Fibroblast of mammary gland (primary cell): Measurements from ENCODE around the gene TTC39C.
"Not testable (repeated sequence)": the region's sequence is repeated elsewhere in the genome, so short reads cannot be mapped to it uniquely, and the experiment has no call there.

Experiments
- DNase-seq: peaks from one replicate; pipeline ENCODE4 v3.0.0-alpha.2; 2010; ENCODE audit warnings: low read depth
- H3K4me3 ChIP-seq: 2 replicates; pipeline ENCODE4 v1.5.1; 2011; ENCODE audit warnings: low read depth, mild to moderate bottlenecking, low read length, moderate library complexity; ENCODE audit not compliant: control insufficient read depth
- CTCF ChIP-seq: conservative IDR thresholded peaks from 2 replicates; pipeline ENCODE4 v1.5.1; 2011; ENCODE audit warnings: low read depth, low read length, inconsistent platforms; ENCODE audit not compliant: control insufficient read depth, insufficient read depth

TTC39C gene

DNA sequence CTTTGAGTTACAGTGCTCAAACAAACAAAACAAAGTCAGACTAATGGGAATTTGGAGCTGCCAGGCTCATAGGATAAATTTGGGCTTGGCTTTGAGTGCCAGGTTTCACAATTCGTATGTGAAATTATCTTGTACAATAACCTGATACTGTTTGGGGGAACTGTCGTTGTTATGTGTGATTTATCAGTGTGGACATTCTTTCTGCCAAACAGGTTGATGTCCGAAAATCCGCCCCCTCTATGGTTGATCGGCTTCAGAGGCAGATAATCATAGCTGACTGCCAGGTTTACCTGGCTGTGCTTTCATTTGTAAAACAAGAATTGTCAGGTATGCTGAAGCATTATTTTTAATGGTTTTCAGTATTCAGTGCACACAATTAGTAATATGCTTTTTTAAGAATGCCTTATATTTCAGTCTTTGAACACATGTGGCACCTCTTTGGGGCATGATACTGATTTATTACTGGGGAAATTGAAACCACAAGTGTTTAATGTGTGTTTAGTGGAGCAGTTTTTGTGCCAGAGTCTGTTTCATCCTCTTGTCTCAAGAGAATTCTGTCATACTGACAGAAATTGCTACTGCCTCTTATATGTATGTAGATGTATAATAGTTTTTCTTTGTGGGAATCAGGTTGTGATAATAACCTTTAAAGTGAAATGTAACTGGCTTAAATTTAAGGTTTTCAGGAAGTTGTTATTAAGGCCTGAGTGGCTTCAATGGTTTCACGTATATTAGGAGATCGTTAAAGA lies 54.6 kb downstream of the TTC39C start:
- peak; percentile 49 for DNase-seq
- TF ChIP-seq CTCF = no peak
- no peak overlapping the region for H3K4me3 ChIP-seq

DNA sequence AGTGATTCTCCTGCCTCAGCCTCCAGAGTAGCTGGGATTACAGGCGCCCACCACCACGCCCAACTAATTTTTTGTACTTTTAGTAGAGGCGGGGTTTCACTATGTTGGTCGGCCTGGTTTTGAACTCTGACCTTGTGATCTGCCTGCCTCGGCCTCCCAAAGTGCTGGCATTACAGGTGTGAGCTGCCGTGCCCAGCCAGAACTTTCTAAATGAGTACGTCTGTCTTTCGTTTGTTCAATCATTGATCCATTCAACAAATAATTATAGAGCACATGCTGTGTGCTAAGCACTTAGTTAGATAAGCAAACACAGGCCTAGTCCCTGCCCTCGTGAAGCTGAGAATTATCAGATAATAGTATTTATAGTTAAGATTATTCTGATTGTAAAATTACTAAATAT lies 56.5 kb downstream of the TTC39C start:
- no peak for TF ChIP-seq CTCF
- H3K4me3 ChIP-seq = no peak overlapping the region
- no peak for DNase-seq

- no peak for TF ChIP-seq CTCF
- no peak overlapping the region for H3K4me3 ChIP-seq
- no peak for DNase-seq
Measured at GRCh38 chr18:24071779-24072178, 57.2 kb downstream of the TTC39C start.

GRCh38 chr18:24072743-24073142 lies 58.2 kb downstream of the TTC39C start:
- DNase-seq = no peak
- H3K4me3 ChIP-seq = no peak overlapping the region
- TF ChIP-seq CTCF = no peak

DNA sequence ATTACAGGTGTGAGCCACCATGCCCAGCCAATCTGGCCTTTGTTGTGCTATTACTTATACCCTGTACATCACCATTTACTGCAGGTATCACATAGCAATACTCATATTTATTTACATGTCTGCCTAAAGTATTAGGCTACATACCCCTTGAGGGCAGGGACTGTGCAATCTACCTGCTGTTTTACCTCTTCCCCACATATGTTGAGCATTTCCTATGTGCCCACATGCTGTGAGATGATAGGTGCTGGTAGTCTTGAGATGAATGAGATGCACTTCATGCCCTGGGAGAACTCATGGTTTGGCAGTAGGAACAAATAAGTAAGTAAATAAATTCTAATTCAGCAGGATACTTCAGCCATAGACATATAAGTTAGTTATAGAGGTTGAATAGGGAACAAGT lies 59.2 kb downstream of the TTC39C start:
- DNase-seq = no peak
- no peak for TF ChIP-seq CTCF

DNA sequence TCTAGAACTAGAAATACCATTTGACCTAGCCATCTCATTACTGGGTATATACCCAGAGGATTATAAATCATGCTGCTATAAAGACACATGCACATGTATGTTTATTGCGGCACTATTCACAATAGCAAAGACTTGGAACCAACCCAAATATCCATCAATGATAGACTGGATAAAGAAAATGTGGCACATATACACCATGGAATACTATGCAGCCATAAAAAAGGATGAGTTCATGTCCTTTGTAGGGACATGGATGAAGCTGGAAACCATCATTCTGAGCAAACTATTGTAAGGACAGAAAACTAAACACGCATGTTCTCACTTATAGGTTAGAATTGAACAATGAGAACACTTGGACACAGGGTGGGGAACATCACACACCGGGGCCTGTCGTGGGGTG lies 60.2 kb downstream of the TTC39C start:
- H3K4me3 ChIP-seq, DNase-seq: not testable (repeated sequence)

More for the DNA sequence above, 59.2 kb downstream of the TTC39C start:
- no peak overlapping the region for H3K4me3 ChIP-seq

- TF ChIP-seq CTCF = peak; percentile 74
- peak; percentile 99 for DNase-seq
- H3K4me3 ChIP-seq = no peak overlapping the region
Measured at GRCh38 chr18:24075767-24076597, 61.4 kb downstream of the TTC39C start.
